H9 (cell line): ENCODE measurements around the gene TRPM3. TPM values are rescaled to one million over a fixed set of nuclear protein-coding genes. Genes with fewer than 3 reads are reported as not detected.

Source experiments
- DNase-seq: peaks from one replicate; pipeline ENCODE4 v3.0.0-alpha.2; 2017
- H2AFZ ChIP-seq: one replicate; pipeline ENCODE4 v1.6.1; 2013; ENCODE audit warnings: mild to moderate bottlenecking, low read length, control low read depth, moderate library complexity
- H2AK5ac ChIP-seq: 2 replicates; pipeline ENCODE4 v1.6.1; 2013; ENCODE audit warnings: low read length, control low read depth, mixed read lengths; ENCODE audit not compliant: insufficient read length
- H2BK120ac ChIP-seq: one replicate; pipeline ENCODE4 v1.6.1; 2013; ENCODE audit warnings: low read depth, mild to moderate bottlenecking, low read length, control low read depth, inconsistent platforms; ENCODE audit not compliant: poor library complexity, severe bottlenecking
- H2BK12ac ChIP-seq: 2 replicates; pipeline ENCODE4 v1.6.1; 2013; ENCODE audit warnings: low read length, control low read depth, mixed read lengths, low read depth; ENCODE audit not compliant: insufficient read length
- H2BK15ac ChIP-seq: 2 replicates; pipeline ENCODE4 v1.6.1; 2013; ENCODE audit warnings: low read depth, low read length, control low read depth
- H2BK20ac ChIP-seq: one replicate; pipeline ENCODE4 v1.6.1; 2013; ENCODE audit warnings: low read depth, mild to moderate bottlenecking, low read length, control low read depth, inconsistent platforms; ENCODE audit not compliant: poor library complexity, severe bottlenecking
- H2BK5ac ChIP-seq: 2 replicates; pipeline ENCODE4 v1.6.1; 2013; ENCODE audit warnings: low read length, control low read depth, mixed read lengths; ENCODE audit not compliant: insufficient read length
- H3K14ac ChIP-seq: 2 replicates; pipeline ENCODE4 v1.6.1; 2013; ENCODE audit warnings: low read length, control low read depth; ENCODE audit not compliant: insufficient read depth
- H3K18ac ChIP-seq: 2 replicates; pipeline ENCODE4 v1.6.1; 2013; ENCODE audit warnings: low read depth, mild to moderate bottlenecking, mixed read lengths, low read length, control low read depth; ENCODE audit not compliant: insufficient read length
- H3K23ac ChIP-seq: 2 replicates; pipeline ENCODE4 v1.6.1; 2013; ENCODE audit warnings: low read length, control low read depth, mixed read lengths, low read depth; ENCODE audit not compliant: insufficient read length
- H3K23me2 ChIP-seq: 2 replicates; pipeline ENCODE4 v1.6.1; 2013; ENCODE audit warnings: low read depth, mild to moderate bottlenecking, mixed read lengths, low read length, control low read depth; ENCODE audit not compliant: insufficient read length, poor library complexity, severe bottlenecking
- H3K27ac ChIP-seq: 2 replicates; pipeline ENCODE4 v1.5.1; 2013; ENCODE audit warnings: low read length, control low read depth, mixed read lengths, low read depth; ENCODE audit not compliant: insufficient read length
- H3K27me3 ChIP-seq: 2 replicates; pipeline ENCODE4 v1.6.1; 2013; ENCODE audit warnings: low read length, control low read depth, inconsistent platforms; ENCODE audit not compliant: insufficient read depth
- H3K4ac ChIP-seq: 2 replicates; pipeline ENCODE4 v1.6.1; 2013; ENCODE audit warnings: low read depth, mild to moderate bottlenecking, control low read depth, inconsistent platforms, low read length, moderate library complexity
- H3K4me1 ChIP-seq: 2 replicates; pipeline ENCODE4 v1.6.1; 2013; ENCODE audit warnings: low read length, control low read depth, inconsistent platforms; ENCODE audit not compliant: insufficient read depth
- H3K4me2 ChIP-seq: 2 replicates; pipeline ENCODE4 v1.6.1; 2013; ENCODE audit warnings: low read length, control low read depth, mixed read lengths; ENCODE audit not compliant: insufficient read length, insufficient read depth
- H3K56ac ChIP-seq: 2 replicates; pipeline ENCODE4 v1.6.1; 2013; ENCODE audit warnings: low read depth, mild to moderate bottlenecking, mixed read lengths, low read length, control low read depth; ENCODE audit not compliant: insufficient read length
- H3K79me1 ChIP-seq: 2 replicates; pipeline ENCODE4 v1.6.1; 2013; ENCODE audit warnings: low read depth, mild to moderate bottlenecking, moderate library complexity, low read length, control low read depth, inconsistent platforms; ENCODE audit not compliant: insufficient read depth, poor library complexity, severe bottlenecking
- H3K79me2 ChIP-seq: 2 replicates; pipeline ENCODE4 v1.6.1; 2013; ENCODE audit warnings: low read length, control low read depth, inconsistent platforms; ENCODE audit not compliant: insufficient read depth
- H3K9ac ChIP-seq: 2 replicates; pipeline ENCODE4 v1.6.1; 2013; ENCODE audit warnings: low read length, control low read depth, mixed read lengths; ENCODE audit not compliant: insufficient read length; ENCODE audit errors: extremely low read depth
- H3K9me3 ChIP-seq: one replicate; pipeline ENCODE4 v1.6.1; 2013; ENCODE audit warnings: low read depth, low read length, inconsistent platforms; ENCODE audit not compliant: control insufficient read depth
- H3T11ph ChIP-seq: one replicate; pipeline ENCODE4 v1.6.1; 2013; ENCODE audit warnings: mild to moderate bottlenecking, low read length, control low read depth, inconsistent platforms
- H4K20me1 ChIP-seq: one replicate; pipeline ENCODE4 v1.6.1; 2013; ENCODE audit not compliant: control insufficient read depth, insufficient read length, insufficient read depth
- H4K5ac ChIP-seq: 2 replicates; pipeline ENCODE4 v1.6.1; 2013; ENCODE audit warnings: low read depth, mild to moderate bottlenecking, mixed read lengths, low read length, control low read depth; ENCODE audit not compliant: insufficient read length
- H4K8ac ChIP-seq: replicated peaks from 2 replicates; pipeline ENCODE4 v1.6.1; 2013; ENCODE audit warnings: low read length, control low read depth, mixed read lengths, low read depth; ENCODE audit not compliant: insufficient read length
- H4K91ac ChIP-seq: 2 replicates; pipeline ENCODE4 v1.6.1; 2013; ENCODE audit warnings: low read depth, mild to moderate bottlenecking, moderate library complexity, mixed read lengths, low read length, control low read depth; ENCODE audit not compliant: insufficient read length
- H3K27ac Mint-ChIP-seq, 3 experiments: 2 replicates in 2 of 3; 3 replicates in 1 of 3; pipeline ENCODE4 v1.8.0; 2020 to 2021; ENCODE audit warnings: mixed read lengths in 3 of 3, mild to moderate bottlenecking in 1 of 3, moderate library complexity in 1 of 3
- H3K27me3 Mint-ChIP-seq: 2 replicates; pipeline ENCODE4 v1.8.0; 2021; ENCODE audit warnings: low read depth, mild to moderate bottlenecking, moderate library complexity, mixed read lengths
- H3K36me3 Mint-ChIP-seq, 3 experiments: 2 replicates in 2 of 3; 3 replicates in 1 of 3; pipeline ENCODE4 v1.8.0; 2020 to 2021; ENCODE audit warnings: low read depth in 3 of 3, mixed read lengths in 3 of 3; ENCODE audit not compliant: insufficient read depth in 1 of 3
- H3K4me1 Mint-ChIP-seq, 2 experiments: 2 replicates each; pipeline ENCODE4 v1.8.0; 2020; ENCODE audit warnings: mixed read lengths in 2 of 2
- H3K4me3 Mint-ChIP-seq, 2 experiments: 2 replicates in 1 of 2; 3 replicates in 1 of 2; pipeline ENCODE4 v1.8.0; 2020 to 2021; ENCODE audit warnings: mild to moderate bottlenecking in 2 of 2, mixed read lengths in 2 of 2, moderate library complexity in 1 of 2
- H3K9me3 Mint-ChIP-seq, 2 experiments: 2 replicates in 1 of 2; 3 replicates in 1 of 2; pipeline ENCODE4 v1.8.0; 2020; ENCODE audit warnings: mild to moderate bottlenecking in 2 of 2, mixed read lengths in 2 of 2, moderate library complexity in 1 of 2
- CTCF ChIP-seq: fragments of 200-600 bp; sonication (generic); conservative IDR thresholded peaks from 3 replicates; pipeline ENCODE4 v1.8.0; 2021; ENCODE audit warnings: antibody characterized with exemption, mild to moderate bottlenecking
- WGBS: extraction: QIAGEN DNeasy Blood & Tissue Kit; methylation state at CpG from one replicate; pipeline ENCODE4 v1.1.7; 2013; ENCODE audit warnings: missing lambda C conversion rate, low lambda C conversion rate, mixed read lengths; ENCODE audit not compliant: insufficient read length; ENCODE audit errors: extremely low coverage; 5-methylcytosine and 5-hydroxymethylcytosine counted together
- total RNA-seq: library from RNA; stranded (reverse); gene quantifications from 2 replicates; pipeline ENCODE4 v1.2.1, GENCODE V29; 2021

Gene TRPM3
- total RNA-seq, 1 experiment from 2014 or later: 10.3 TPM

- Histone ChIP-seq H2BK5ac (no peak overlapping the region), H2BK20ac (no peak overlapping the region), H3K4me1 (peaks cover 12% of the 10 kb centered on the region; the same call in 1 of the 2 replicates), H3K4ac (no peak overlapping the region), H2BK12ac (no peak overlapping the region), H3K9me3 (no peaks in the 10 kb centered on the region), H3K14ac (no peak overlapping the region), H2BK120ac (no peak overlapping the region), H2BK15ac (no peak overlapping the region), H3K79me1 (no peaks in the 10 kb centered on the region), H2AFZ (no peak overlapping the region), H3K27me3 (no peaks in the 10 kb centered on the region), H3T11ph (no peak overlapping the region), H3K27ac (no peak overlapping the region), H3K23me2 (peaks cover 20% of the 10 kb centered on the region), H3K18ac (no peak overlapping the region), H3K9ac (no peak overlapping the region), H3K79me2 (no peaks in the 10 kb centered on the region), H4K5ac (no peak overlapping the region), H3K4me2 (no peak overlapping the region), H4K8ac (no peak overlapping the region), H3K56ac (no peak overlapping the region), H3K23ac (no peak overlapping the region), H4K91ac (no peak overlapping the region), H4K20me1 (no peaks in the 10 kb centered on the region), H2AK5ac (no peak overlapping the region)
- H3K4me3 Mint-ChIP-seq: peak overlapping the region in 1 of 2 experiments; percentile 15; a peak in 2 of 5 replicates
- H3K9me3 Mint-ChIP-seq: no peaks in the 10 kb centered on the region
- no CpG with 5 or more reads among the region's 2 CpGs for WGBS
- peaks cover 72 to 79% of the 10 kb centered on the region in 2 experiments for H3K4me1 Mint-ChIP-seq
- no peak for TF ChIP-seq CTCF
- H3K27ac Mint-ChIP-seq: peak overlapping the region; percentile 4 to 74 (median 30); a peak in 2 of 7 replicates
- DNase-seq: no peak
- no peaks in the 10 kb centered on the region; the same call in 1 of the 2 replicates for H3K27me3 Mint-ChIP-seq
- H3K36me3 Mint-ChIP-seq: 0 out of 7 replicates have a peak, but pooled peaks cover 0 to 2% (median 0%) of the 10 kb centered on the region in 3 experiments
These were observed 3.1 kb downstream of the TRPM3 start for GRCh38 chr9:71118324-71118723.
